Cardiac septum (tissue), 1 donor: Measurements from ENCODE around the gene COL4A1. TPM values are rescaled to one million over a fixed set of nuclear protein-coding genes. Genes with fewer than 3 reads are reported as not detected.

Experiments
- DNase-seq: peaks from one replicate; pipeline ENCODE4 v3.0.0-alpha.2; 2020; ENCODE audit warnings: low spot score
- intact Hi-C: fragments of 100-400 bp; cut with DNase I; formaldehyde crosslinking; loops from one replicate; pipeline ENCODE4 v1.14.0; 2022
- total RNA-seq: library from RNA; stranded (reverse); fragmentation: NEBNext Ultra II Directional; extraction: Animal tissue kit (Norgen Biotek cat#: 25700); gene quantifications from one replicate; pipeline ENCODE4 v1.2.1, GENCODE V29; 2021
- donor health status: DM: no; HTN: no; CAD: no.

COL4A1 gene
- total RNA-seq, 1 donor from 2014 or later: 196 TPM

- intact Hi-C loops: no loop called here
- no peak for DNase-seq
Observed at GRCh38 chr13:110236431-110236830, 70.5 kb downstream of the COL4A1 start.

- intact Hi-C loops: loop anchor here (5.0 kb wide), 1 partner anchor 73 kb away; the partner anchor contains the start of genes COL4A1 and COL4A2
- no peak for DNase-seq
Observed at GRCh38 chr13:110234532-110234931, 72.4 kb downstream of the COL4A1 start.

GRCh38 chr13:110233951-110234280 is 73.0 kb downstream of the COL4A1 start:
- DNase-seq: no peak
- intact Hi-C loops: loop anchor here (5.0 kb wide), 1 partner anchor 73 kb away; the partner anchor contains the start of genes COL4A1 and COL4A2

- no peak for DNase-seq
Observed at GRCh38 chr13:110233181-110233950, 73.6 kb downstream of the COL4A1 start.

DNA sequence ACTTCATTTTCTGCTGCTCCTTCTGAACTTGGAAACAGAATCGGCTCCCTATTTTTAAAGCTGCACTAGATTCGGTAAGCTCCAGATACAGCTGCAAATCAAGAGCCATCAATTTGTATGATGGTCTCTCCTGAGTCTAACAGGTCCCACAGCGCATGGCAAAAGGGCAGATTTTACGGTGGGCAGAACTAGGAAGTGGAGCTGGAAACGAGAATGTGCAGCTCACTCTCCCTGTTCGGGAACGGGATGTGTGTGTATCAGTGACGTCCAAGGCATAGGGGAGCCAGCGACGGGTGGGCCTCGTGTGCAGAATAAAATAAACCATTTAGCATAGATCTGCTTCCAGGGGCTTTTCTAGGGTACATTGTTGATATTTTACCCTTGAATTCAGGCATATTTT is 74.2 kb downstream of the COL4A1 start:
- intact Hi-C loops: loop anchor here (5.0 kb wide), 1 partner anchor 75 kb away; the partner anchor contains the start of genes COL4A1 and COL4A2
- no peak for DNase-seq

More at GRCh38 chr13:110233181-110233950, 73.6 kb downstream of the COL4A1 start:
- intact Hi-C loops: loop anchor here (5.0 kb wide), 1 partner anchor 74 kb away; the partner anchor contains the start of genes COL4A1 and COL4A2

DNA sequence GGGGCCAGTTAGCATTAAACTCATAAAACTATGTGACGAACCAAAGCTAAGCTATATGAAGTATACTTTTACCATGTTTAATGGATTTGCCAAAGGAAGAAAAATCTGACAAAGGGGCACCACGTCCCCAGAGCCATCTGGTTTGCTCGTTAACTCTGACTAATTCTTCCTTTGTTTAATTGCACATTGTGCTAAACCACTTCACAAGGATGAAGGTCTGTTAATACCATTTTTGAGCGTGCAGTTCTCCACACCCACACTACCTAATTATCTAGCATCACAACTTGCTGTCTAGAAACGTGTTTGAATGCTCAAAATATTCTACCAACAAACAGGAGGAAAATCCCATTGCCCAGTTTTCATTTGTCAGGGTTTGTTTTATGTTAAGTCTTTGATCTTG is 74.8 kb downstream of the COL4A1 start:
- DNase-seq: no peak
- intact Hi-C loops: loop anchor here (5.0 kb wide), 1 partner anchor 75 kb away; the partner anchor contains the start of genes COL4A1 and COL4A2

DNA sequence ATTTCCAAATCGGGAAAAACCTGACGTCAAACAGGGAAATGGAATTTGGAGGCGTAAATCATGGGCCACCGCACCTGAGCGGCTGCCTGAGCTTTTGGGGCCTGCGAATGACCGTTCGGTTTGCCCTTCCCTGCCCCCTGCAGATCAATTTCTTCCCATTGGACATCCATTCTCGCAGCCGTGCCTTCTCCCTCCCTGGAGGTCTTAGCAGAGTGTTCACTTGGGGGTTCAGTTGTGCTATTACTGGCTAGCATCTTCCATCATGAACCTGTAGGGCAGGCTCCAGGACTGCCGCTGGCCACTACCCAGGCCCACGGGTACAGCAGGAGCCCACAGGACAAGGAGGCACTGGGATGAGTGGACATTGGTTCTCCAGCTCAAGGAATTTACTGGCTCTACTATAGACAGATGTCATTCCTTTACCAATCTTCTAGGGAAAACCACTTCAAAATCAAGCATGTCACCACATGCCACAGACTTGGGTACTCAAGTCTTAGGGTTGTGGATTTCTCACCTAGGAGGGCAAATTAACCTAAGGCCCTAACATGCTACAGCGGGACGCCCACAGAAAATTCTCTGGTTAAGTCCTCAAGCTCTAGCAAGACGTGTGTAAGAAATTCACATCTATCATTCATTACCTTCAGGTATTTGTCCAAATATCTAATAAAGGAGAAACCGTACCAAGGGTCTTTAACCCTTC is 75.5 kb downstream of the COL4A1 start:
- DNase-seq: no peak
- intact Hi-C loops: loop anchor here (5.0 kb wide), 1 partner anchor 76 kb away; the partner anchor contains the start of genes COL4A1 and COL4A2

DNA sequence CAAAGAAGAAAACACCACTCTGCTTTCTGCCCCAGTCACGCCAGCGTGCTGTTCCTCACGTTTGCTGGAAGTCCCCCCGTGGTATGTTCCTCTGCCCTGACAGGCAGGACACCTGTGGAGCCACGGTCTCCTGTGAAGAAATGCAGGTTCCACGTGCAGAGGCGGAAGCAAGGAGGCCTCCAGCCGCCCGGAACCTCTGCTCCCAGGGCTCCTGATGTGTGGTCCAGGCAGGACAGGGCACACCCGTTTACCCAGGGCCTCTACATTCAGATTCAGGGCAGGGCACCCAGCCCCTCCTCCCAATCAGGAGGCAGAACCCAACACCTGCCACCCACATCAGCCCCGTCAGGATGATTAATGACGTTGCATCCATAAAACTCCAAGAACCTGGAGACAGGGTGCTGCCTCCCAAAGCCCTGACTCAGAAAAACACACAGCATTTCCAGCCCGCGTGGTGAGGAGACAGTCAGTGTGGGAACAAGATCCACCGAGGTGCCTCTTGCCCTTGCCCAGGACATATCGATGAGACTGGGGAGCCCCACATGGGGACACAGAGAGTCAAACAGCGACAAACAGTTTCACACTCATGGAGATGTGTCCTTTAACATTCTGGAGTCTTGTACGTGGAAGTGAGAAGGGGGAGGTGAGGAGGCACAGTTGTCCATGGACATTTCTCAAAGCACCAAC is 76.2 kb downstream of the COL4A1 start:
- intact Hi-C loops: loop anchor here (5.0 kb wide), 1 partner anchor 76 kb away; the partner anchor contains the start of genes COL4A1 and COL4A2
- no peak for DNase-seq

DNA sequence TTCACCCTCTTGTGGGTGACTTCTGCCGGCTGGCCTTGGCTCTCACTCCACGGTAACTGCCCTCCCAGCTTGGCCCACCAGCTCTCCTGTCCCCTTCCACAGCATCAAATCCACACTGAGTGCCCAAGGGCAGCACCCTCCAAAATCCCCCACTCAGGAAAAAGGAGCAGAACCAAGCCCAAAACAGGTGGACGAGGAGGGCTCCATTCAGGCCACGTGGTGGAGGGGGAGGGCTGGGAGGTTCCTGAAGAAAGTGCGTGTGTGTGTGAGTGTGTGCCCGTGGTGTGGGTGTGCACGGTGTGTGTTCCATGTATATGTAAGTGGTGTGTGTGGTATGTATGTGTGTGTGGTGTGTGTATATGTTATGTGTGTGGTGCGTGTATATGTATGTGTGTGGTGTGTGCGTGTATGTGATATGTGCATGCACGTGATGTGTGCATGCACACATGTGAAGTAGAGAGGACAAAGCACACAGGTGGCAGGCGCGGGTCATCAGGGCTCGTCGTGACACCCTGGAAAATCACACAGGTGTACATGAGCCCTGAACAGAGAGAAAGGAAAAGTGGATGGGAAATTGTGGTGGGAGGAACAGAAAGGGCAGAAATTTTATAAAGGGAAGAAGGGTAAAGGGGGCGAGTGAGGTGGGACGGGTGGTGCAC is 76.9 kb downstream of the COL4A1 start:
- intact Hi-C loops: loop anchor here (5.0 to 10.0 kb wide), 2 partner anchors 77 to 335 kb away; partner anchors contain the start of genes COL4A1, COL4A2 and RAB20
- no peak for DNase-seq

DNA sequence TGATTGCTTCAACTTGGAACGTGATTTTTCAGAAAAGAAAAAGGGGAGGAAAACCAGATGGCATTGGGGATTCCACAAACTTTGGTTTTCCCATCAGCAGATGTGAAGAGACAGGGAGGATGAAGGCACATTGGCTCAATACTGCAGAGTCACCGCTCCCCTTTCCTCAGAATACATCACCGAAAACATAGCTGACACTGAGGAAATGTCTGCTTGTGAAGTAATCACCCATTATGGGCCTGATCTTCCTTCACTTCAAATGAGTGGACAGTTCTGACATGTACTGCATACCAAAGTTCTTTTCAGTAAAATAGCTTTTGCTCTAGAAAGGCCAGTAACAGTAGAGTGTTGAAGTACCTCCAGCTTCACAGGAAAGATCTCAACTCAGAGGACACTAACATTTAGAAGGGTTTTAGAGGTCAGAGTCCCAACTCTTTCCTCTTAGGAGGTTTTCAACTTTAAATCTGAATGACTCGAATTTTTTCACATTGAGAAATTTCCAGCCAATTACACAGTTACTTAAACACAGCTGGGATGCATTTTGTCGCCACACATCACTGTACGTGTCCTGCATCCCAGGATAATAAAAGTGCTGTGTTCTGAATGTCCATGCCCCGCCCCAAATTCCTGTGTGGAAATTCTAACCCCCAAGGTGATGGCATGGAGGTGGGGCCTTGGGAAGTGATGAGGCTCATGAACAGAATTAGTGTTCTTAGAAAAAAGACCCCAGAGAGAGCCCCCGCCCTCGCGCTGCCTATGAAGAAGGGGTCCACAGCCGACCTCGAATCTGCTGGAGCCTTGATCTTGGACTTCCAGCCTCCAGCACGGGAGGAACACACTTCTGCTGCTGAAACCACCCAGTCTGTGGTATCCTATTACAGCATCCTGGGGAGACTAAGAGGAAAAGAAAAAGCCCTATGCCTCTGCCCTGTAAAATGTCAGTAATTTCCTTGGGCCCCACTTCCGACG is 77.7 kb downstream of the COL4A1 start:
- DNase-seq: no peak
- intact Hi-C loops: loop anchor here (10.0 kb wide), 1 partner anchor 336 kb away; the partner anchor contains the start of gene RAB20

- no peak for DNase-seq
- intact Hi-C loops: loop anchor here (10.0 kb wide), 1 partner anchor 337 kb away; the partner anchor contains the start of gene RAB20
Observed at GRCh38 chr13:110227864-110228643, 78.9 kb downstream of the COL4A1 start.

DNA sequence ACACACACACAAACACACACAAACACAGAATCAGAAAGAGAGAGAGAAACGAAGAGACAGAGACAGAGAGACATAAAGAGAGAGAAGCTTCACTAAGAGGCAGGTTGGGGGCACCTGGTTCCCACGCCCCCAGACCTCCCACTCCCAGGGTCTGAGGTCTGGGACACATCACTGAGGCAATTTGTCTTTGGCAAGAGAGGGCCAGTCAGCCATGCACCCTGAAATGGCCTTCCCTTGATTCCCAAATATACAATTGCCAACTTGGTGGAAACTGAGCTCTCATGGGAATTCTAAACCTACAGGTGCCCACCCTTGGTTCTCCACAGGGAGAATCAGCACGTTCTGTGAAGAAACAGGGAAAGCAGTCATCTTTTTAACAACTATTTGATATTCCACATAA is 79.5 kb downstream of the COL4A1 start:
- no peak for DNase-seq
- intact Hi-C loops: loop anchor here (10.0 kb wide), 1 partner anchor 337 kb away; the partner anchor contains the start of gene RAB20

DNA sequence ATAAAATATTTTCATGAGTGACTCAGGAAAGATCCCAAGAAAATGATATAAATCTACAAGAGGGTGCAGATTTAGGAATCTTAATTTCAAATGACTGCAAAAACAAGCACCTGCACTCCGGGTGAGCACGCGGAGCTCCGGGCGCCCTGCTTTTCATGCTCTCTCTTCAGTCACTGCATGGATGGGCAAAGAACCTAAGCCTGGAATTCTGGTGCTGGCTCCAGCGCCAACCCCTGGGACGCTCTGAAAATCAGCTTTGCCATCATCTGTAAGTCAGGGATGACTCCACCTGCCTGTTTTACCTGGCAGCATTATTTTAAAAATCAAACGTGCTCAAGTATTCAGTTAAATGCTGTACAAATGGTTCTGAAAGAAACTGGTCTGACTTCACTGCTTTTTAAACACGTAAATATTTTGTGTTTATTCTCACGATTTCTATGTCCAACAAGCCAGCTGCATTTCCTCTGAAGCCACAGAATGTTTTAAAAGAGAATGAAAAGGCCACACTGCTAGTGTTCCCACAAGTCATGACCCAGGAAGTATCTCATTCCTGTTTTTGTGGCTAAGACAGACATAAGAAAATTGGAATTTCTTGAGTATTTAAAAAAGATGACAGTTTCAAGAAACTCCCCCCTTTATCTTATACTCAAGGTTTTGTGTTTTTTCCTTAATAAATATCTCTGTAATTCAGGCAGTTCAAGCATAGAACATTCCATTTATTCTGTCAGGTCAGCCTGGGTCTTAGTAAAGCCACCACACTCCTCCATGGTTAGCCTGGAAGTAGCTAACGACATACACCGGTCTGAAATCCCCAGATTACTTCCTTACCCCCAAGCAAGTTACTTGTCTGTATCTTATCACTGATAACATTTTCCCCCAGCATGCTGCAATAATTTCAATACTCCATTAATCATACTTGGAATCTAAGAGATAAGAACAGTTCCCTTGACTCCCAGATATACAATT is 81.1 kb downstream of the COL4A1 start:
- no peak for DNase-seq
- intact Hi-C loops: loop anchor here (10.0 kb wide), 1 partner anchor 339 kb away; the partner anchor contains the start of gene RAB20

- intact Hi-C loops: loop anchor here (10.0 kb wide), 1 partner anchor 340 kb away; the partner anchor contains the start of gene RAB20
- no peak for DNase-seq
Observed at GRCh38 chr13:110225003-110225402, 82.0 kb downstream of the COL4A1 start.

DNA sequence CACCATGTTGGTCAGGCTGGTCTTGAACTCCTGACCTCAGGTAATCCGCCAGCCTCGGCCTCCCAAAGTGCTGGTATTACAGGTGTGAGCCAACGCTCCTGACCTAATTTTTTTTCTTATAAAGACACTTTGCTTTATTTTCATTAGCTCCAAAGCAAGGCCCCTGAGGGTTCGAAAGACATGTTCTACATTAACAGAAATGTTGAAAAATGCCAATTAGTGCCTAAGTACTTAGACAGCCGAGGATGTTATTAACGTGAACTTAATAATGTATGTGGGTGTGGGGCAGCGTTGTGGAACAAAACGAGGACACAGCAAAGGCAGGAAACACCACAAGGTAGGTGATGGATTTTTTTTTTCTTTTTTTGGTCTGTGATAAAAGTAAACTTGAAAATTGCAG is 82.4 kb downstream of the COL4A1 start:
- intact Hi-C loops: loop anchor here (10.0 kb wide), 1 partner anchor 340 kb away; the partner anchor contains the start of gene RAB20
- DNase-seq: no peak
